Measurements from ENCODE around the gene SORL1. TPM values are rescaled to one million over a fixed set of nuclear protein-coding genes. Genes with fewer than 3 reads are reported as not detected.

SORL1 gene
- total and polyA plus RNA-seq, 2 experiments from 2014 or later: 6.4 to 18.2 TPM

GRCh38 chr11:121608545-121609098, 156.5 kb downstream of the SORL1 start:
- H3K4me3 ChIP-seq: no peak overlapping the region
- no peak for DNase-seq (ENCODE audit: low read depth in 1 of 2, low spot score in 1 of 2)
- peaks cover 4% of the 10 kb centered on the region for H3K36me3 ChIP-seq
- no peak for TF ChIP-seq CTCF (IDR thresholded peaks at IDR 0.05; ENCODE audit: low read depth, low read length)
- no peak overlapping the region for H3K27ac ChIP-seq
- no peaks in the 10 kb centered on the region for H3K9me3 ChIP-seq (ENCODE audit: low read depth)
- no peaks in the 10 kb centered on the region for H3K4me1 ChIP-seq (ENCODE audit: low read depth)
- H3K27me3 ChIP-seq: no peaks in the 10 kb centered on the region

- no peaks in the 10 kb centered on the region for H3K4me1 ChIP-seq (ENCODE audit: low read depth)
- H3K36me3 ChIP-seq: no peaks in the 10 kb centered on the region
- no peak for DNase-seq (ENCODE audit: low read depth in 1 of 2, low spot score in 1 of 2)
- no peaks in the 10 kb centered on the region for H3K27me3 ChIP-seq
- no peak for TF ChIP-seq CTCF (IDR thresholded peaks at IDR 0.05; ENCODE audit: low read depth, low read length)
- no peak overlapping the region for H3K27ac ChIP-seq
- no peak overlapping the region for H3K4me3 ChIP-seq
- H3K9me3 ChIP-seq (ENCODE audit: low read depth): no peaks in the 10 kb centered on the region
Observed at GRCh38 chr11:121610706-121611105, 158.6 kb downstream of the SORL1 start.

- H3K4me3 ChIP-seq: no peak overlapping the region
- H3K4me1 ChIP-seq (ENCODE audit: low read depth): no peaks in the 10 kb centered on the region
- H3K36me3 ChIP-seq: no peaks in the 10 kb centered on the region
- no peaks in the 10 kb centered on the region for H3K27me3 ChIP-seq
- no peak for DNase-seq (ENCODE audit: low read depth in 1 of 2, low spot score in 1 of 2)
- H3K27ac ChIP-seq: no peak overlapping the region
- no peak for TF ChIP-seq CTCF (IDR thresholded peaks at IDR 0.05; ENCODE audit: low read depth, low read length)
- H3K9me3 ChIP-seq (ENCODE audit: low read depth): no peaks in the 10 kb centered on the region
Observed at GRCh38 chr11:121611242-121611641, 159.1 kb downstream of the SORL1 start.

- no peak overlapping the region for H3K4me3 ChIP-seq
- no peaks in the 10 kb centered on the region for H3K27me3 ChIP-seq
- no peaks in the 10 kb centered on the region for H3K9me3 ChIP-seq (ENCODE audit: low read depth)
- no peak for TF ChIP-seq CTCF (IDR thresholded peaks at IDR 0.05; ENCODE audit: low read depth, low read length)
- DNase-seq (ENCODE audit: low read depth in 1 of 2, low spot score in 1 of 2): peak in 1 of 2 donors; percentile 29
- no peaks in the 10 kb centered on the region for H3K4me1 ChIP-seq (ENCODE audit: low read depth)
- no peaks in the 10 kb centered on the region for H3K36me3 ChIP-seq
- H3K27ac ChIP-seq: no peak overlapping the region
Observed at GRCh38 chr11:121613724-121614123, 161.6 kb downstream of the SORL1 start.

- no peaks in the 10 kb centered on the region for H3K9me3 ChIP-seq (ENCODE audit: low read depth)
- no peaks in the 10 kb centered on the region for H3K27me3 ChIP-seq
- H3K36me3 ChIP-seq: peaks cover 4% of the 10 kb centered on the region
- no peak overlapping the region for H3K4me3 ChIP-seq
- peak in 1 of 2 donors; percentile 27 for DNase-seq (ENCODE audit: low read depth in 1 of 2, low spot score in 1 of 2)
- H3K4me1 ChIP-seq (ENCODE audit: low read depth): no peaks in the 10 kb centered on the region
- H3K27ac ChIP-seq: no peak overlapping the region
- no peak for TF ChIP-seq CTCF (IDR thresholded peaks at IDR 0.05; ENCODE audit: low read depth, low read length)
Observed at GRCh38 chr11:121614636-121615240, 162.6 kb downstream of the SORL1 start.

Data from cardiac muscle cell (in vitro differentiated cells and primary cell).